ENCODE data around the gene PIK3R1.

DNA sequence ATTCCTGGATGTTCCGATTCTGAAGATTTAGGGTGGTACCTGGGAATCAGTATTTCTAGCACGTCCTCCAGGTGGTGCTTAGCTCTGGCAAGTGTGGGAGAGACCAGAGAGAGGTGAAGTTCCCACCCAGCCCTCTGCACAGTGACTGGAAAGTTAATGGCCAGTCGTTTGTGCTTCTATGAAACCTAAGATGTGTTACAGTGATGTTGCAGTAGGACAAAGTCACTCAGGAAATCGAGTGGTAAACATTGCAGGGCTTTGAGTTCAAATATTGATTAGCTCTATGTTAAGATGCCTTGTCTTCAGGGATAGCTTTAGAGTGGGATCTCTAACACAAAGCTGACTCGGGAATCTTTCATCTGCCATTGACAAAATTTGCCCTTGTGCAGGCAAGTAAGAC, 55.6 kb downstream of the PIK3R1 start:
- TF ChIP-seq, protein P1, sequence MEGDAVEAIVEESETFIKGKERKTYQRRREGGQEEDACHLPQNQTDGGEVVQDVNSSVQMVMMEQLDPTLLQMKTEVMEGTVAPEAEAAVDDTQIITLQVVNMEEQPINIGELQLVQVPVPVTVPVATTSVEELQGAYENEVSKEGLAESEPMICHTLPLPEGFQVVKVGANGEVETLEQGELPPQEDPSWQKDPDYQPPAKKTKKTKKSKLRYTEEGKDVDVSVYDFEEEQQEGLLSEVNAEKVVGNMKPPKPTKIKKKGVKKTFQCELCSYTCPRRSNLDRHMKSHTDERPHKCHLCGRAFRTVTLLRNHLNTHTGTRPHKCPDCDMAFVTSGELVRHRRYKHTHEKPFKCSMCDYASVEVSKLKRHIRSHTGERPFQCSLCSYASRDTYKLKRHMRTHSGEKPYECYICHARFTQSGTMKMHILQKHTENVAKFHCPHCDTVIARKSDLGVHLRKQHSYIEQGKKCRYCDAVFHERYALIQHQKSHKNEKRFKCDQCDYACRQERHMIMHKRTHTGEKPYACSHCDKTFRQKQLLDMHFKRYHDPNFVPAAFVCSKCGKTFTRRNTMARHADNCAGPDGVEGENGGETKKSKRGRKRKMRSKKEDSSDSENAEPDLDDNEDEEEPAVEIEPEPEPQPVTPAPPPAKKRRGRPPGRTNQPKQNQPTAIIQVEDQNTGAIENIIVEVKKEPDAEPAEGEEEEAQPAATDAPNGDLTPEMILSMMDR (IDR thresholded peaks at IDR 0.05), result no peak
- TF ChIP-seq EZH2 (IDR thresholded peaks at IDR 0.05), result no peak
- no peak for TF ChIP-seq EZH2phosphoT487 (IDR thresholded peaks at IDR 0.05)

Data from neural progenitor cell (in vitro differentiated cells).